Nephron progenitor cell (in vitro differentiated cells): ENCODE data around the gene TMEM151B.

Experiments used
- DNase-seq: peaks from one replicate; pipeline ENCODE4 v3.0.0; 2021
- H3K27ac Mint-ChIP-seq: 2 replicates; pipeline ENCODE4 v1.8.0; 2021; ENCODE audit warnings: mild to moderate bottlenecking, moderate library complexity, mixed read lengths
- H3K27me3 Mint-ChIP-seq: 2 replicates; pipeline ENCODE4 v1.8.0; 2021; ENCODE audit warnings: mild to moderate bottlenecking, low read depth, mixed read lengths; ENCODE audit not compliant: poor library complexity
- H3K36me3 Mint-ChIP-seq: 2 replicates; pipeline ENCODE4 v1.8.0; 2021; ENCODE audit warnings: low read depth, mixed read lengths
- H3K4me1 Mint-ChIP-seq: 2 replicates; pipeline ENCODE4 v1.8.0; 2021; ENCODE audit warnings: mixed read lengths
- H3K4me3 Mint-ChIP-seq: 2 replicates; pipeline ENCODE4 v1.8.0; 2021; ENCODE audit warnings: mild to moderate bottlenecking, moderate library complexity, mixed read lengths
- H3K9me3 Mint-ChIP-seq: 2 replicates; pipeline ENCODE4 v1.8.0; 2021; ENCODE audit warnings: mild to moderate bottlenecking, moderate library complexity, mixed read lengths
- CTCF ChIP-seq: fragments of 200-600 bp; sonication (generic); IDR thresholded peaks from 2 replicates; pipeline ENCODE4 v1.5.0; 2021; ENCODE audit warnings: antibody characterized with exemption

Gene TMEM151B

GRCh38 chr6:44257025-44257752 lies 13.1 kb upstream of the TMEM151B start, which contains the start of gene SLC35B2:
Gene SLC35B2, minus strand, starts transcription at chr6:44257528. Its CDS starts 118 bp downstream, at chr6:44257410.
- peak within 1 kb of the TSS; percentile 95 for H3K27ac Mint-ChIP-seq
- H3K36me3 Mint-ChIP-seq = peaks cover 29% of the 10 kb centered on the region
- peak within 1 kb of the TSS; percentile 90 for H3K4me3 Mint-ChIP-seq
- no peaks in the 10 kb centered on the region for H3K9me3 Mint-ChIP-seq
- H3K4me1 Mint-ChIP-seq = peaks cover 58% of the 10 kb centered on the region
- H3K27me3 Mint-ChIP-seq = peaks cover 7% of the 10 kb centered on the region
- DNase-seq = peak; percentile 78
- peak; percentile 34 for TF ChIP-seq CTCF

GRCh38 chr6:44257753-44258324 lies 12.4 kb upstream of the TMEM151B start:
- DNase-seq = no peak
- H3K4me1 Mint-ChIP-seq = peaks cover 62% of the 10 kb centered on the region
- H3K27me3 Mint-ChIP-seq = peaks cover 3% of the 10 kb centered on the region
- no peak for TF ChIP-seq CTCF
- H3K9me3 Mint-ChIP-seq = no peaks in the 10 kb centered on the region
- peak overlapping the region; percentile 82 for H3K4me3 Mint-ChIP-seq
- peaks cover 22% of the 10 kb centered on the region for H3K36me3 Mint-ChIP-seq
- H3K27ac Mint-ChIP-seq = peak overlapping the region; percentile 48

DNA sequence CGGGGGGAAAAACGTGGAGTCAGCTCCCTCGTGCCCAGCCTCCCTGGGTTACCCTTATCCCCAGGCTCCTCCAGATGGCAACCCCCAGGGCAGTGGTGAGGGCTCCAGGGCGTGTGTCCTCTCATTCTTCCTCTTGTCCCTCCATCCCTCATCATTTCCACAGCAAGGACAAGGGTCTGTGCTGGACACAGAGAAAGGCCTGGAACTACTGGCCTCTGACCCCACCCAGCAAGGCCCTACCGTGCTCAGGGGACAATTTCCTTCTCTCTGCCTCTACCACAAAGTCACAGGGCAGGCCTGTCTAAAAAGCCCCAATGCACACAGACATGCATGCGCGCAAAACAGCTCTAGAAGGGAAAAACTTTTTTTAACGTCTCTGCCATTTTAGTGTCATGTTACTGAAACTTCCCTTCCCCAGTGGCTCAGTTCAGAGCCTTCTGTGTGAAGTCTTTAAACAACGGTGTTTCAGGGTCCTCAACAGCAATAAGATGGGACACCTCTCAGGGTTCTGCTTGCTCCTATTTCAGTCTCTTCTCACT lies 11.9 kb upstream of the TMEM151B start:
- DNase-seq = no peak
- TF ChIP-seq CTCF = no peak
- Mint-ChIP-seq H3K36me3 (peaks cover 17% of the 10 kb centered on the region), H3K4me3 (peak overlapping the region; percentile 82), H3K4me1 (peaks cover 62% of the 10 kb centered on the region), H3K27me3 (no peaks in the 10 kb centered on the region), H3K27ac (no peak overlapping the region), H3K9me3 (no peaks in the 10 kb centered on the region)

DNA sequence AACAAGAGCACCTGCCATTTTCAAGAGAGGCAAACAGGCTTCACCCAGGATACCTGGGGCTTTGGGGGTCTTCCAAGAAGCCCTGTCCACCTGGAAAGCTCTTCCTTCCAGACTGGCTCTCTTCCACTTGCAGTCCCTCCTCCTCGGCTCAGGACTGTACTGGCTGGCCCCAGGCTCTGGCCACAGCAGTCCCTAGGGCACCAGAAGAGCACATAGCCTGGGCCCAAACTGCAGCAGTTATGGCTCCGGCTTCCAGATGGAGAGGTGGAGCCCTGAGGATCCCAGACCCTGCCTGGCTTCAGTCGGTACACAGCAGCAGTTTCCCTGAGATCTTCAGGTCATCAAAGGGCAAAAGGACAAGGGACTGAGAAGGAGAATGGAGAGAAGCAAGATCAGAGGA lies 11.3 kb upstream of the TMEM151B start:
- H3K36me3 Mint-ChIP-seq = peaks cover 12% of the 10 kb centered on the region
- H3K27ac Mint-ChIP-seq = no peak overlapping the region
- DNase-seq = no peak
- no peak for TF ChIP-seq CTCF
- peak overlapping the region; percentile 82 for H3K4me3 Mint-ChIP-seq
- no peaks in the 10 kb centered on the region for H3K9me3 Mint-ChIP-seq
- H3K27me3 Mint-ChIP-seq = no peaks in the 10 kb centered on the region
- peaks cover 63% of the 10 kb centered on the region for H3K4me1 Mint-ChIP-seq

DNA sequence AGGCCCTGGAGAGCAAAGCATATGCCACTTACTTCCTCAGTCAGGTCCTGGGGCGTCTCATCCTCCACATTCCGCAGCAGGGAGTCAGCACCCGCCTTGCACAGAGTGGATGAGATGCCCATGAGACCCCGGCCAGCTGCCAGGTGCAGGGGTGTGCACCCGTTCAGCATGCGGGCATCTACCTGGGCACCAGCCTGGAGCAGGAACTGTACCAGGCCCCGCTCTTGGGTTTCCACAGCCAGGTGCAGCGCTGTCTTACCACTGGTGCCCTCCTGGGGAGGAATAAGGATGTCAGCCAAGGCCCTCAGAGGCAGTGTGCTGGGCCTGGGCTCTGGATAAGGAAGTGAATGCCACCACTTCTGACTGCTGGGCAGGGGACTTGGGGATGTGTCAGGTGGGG lies 10.2 kb upstream of the TMEM151B start:
- TF ChIP-seq CTCF = no peak
- no peak for DNase-seq
- Mint-ChIP-seq H3K4me1 (peaks cover 63% of the 10 kb centered on the region), H3K27ac (no peak overlapping the region), H3K4me3 (no peak overlapping the region), H3K9me3 (no peaks in the 10 kb centered on the region), H3K27me3 (no peaks in the 10 kb centered on the region), H3K36me3 (peaks cover 7% of the 10 kb centered on the region)
